T-helper 22 cell (primary cell): ENCODE results near the gene RIN3.

Experiments used
- DNase-seq: peaks from one replicate; pipeline ENCODE4 v3.0.0-alpha.2; 2020; ENCODE audit warnings: low read depth

Gene RIN3

GRCh38 chr14:92692822-92693226 is 179.2 kb downstream of the RIN3 start:
- no peak for DNase-seq

GRCh38 chr14:92693998-92694795 is 180.6 kb downstream of the RIN3 start:
- DNase-seq: no peak

GRCh38 chr14:92694807-92695206 is 181.2 kb downstream of the RIN3 start:
- DNase-seq: no peak

GRCh38 chr14:92695562-92695961 is 182.0 kb downstream of the RIN3 start:
- DNase-seq: no peak

GRCh38 chr14:92696366-92696765 is 182.8 kb downstream of the RIN3 start:
- DNase-seq: no peak

GRCh38 chr14:92698393-92698792 is 184.8 kb downstream of the RIN3 start:
- no peak for DNase-seq

- DNase-seq: no peak
These were observed 188.2 kb downstream of the RIN3 start for GRCh38 chr14:92701826-92702225.

- no peak for DNase-seq
These were observed 188.9 kb downstream of the RIN3 start for GRCh38 chr14:92702441-92702918.

- no peak for DNase-seq
These were observed 189.9 kb downstream of the RIN3 start for GRCh38 chr14:92703516-92703915.

GRCh38 chr14:92704036-92704804 is 190.6 kb downstream of the RIN3 start:
- no peak for DNase-seq

GRCh38 chr14:92704821-92705220 is 191.2 kb downstream of the RIN3 start:
- no peak for DNase-seq

GRCh38 chr14:92706386-92706785 is 192.8 kb downstream of the RIN3 start:
- no peak for DNase-seq

GRCh38 chr14:92709340-92710000 is 195.9 kb downstream of the RIN3 start:
- DNase-seq: no peak

- no peak for DNase-seq
These were observed 196.4 kb downstream of the RIN3 start for GRCh38 chr14:92710001-92710341.

GRCh38 chr14:92711976-92712653 is 198.5 kb downstream of the RIN3 start:
- DNase-seq: no peak

GRCh38 chr14:92712654-92713051 is 199.1 kb downstream of the RIN3 start:
- DNase-seq: no peak

GRCh38 chr14:92714739-92715307 is 201.2 kb downstream of the RIN3 start:
- peak; percentile 46 for DNase-seq

- no peak for DNase-seq
These were observed 202.6 kb downstream of the RIN3 start for GRCh38 chr14:92716131-92716530.

- no peak for DNase-seq
These were observed 204.0 kb downstream of the RIN3 start for GRCh38 chr14:92717571-92718042.

GRCh38 chr14:92718664-92719063 is 205.1 kb downstream of the RIN3 start:
- DNase-seq: no peak

- no peak for DNase-seq
These were observed 205.8 kb downstream of the RIN3 start for GRCh38 chr14:92719421-92719820.

GRCh38 chr14:92719890-92720323 is 206.3 kb downstream of the RIN3 start:
- DNase-seq: no peak
